Testis (tissue), 2 donors: Measurements from ENCODE around the gene ENDOU.

ENCODE experiments used
- CTCF ChIP-seq, 3 experiments: fragments of 450-650 bp in 2 of 3; fragments of 200-600 bp in 1 of 3; sonication (generic) in 1 of 3; IDR thresholded peaks; one replicate each; pipeline ENCODE4 v1.5.1; 2016 to 2019; ENCODE audit warnings: antibody characterized with exemption in 3 of 3, mild to moderate bottlenecking in 2 of 3, moderate library complexity in 1 of 3
- POLR2A ChIP-seq: fragments of 450-650 bp; IDR thresholded peaks from one replicate; pipeline ENCODE4 v1.6.1; 2017; ENCODE audit warnings: antibody characterized with exemption, mild to moderate bottlenecking, moderate library complexity

- TF ChIP-seq POLR2A (no peak), CTCF (IDR thresholded peaks at IDR 0.05) (no peak)
These were observed 45.5 kb downstream of the ENDOU start for GRCh38 chr12:47679785-47680184.
